Measurements from ENCODE around the gene SLC2A5.
"Not testable (repeated sequence)": the region's sequence is repeated elsewhere in the genome, so short reads cannot be mapped to it uniquely, and the experiment has no call there.

The SLC2A5 gene

GRCh38 chr1:9031484-9032259, 37.8 kb downstream of the SLC2A5 start:
- DNase-seq, result no peak

DNA sequence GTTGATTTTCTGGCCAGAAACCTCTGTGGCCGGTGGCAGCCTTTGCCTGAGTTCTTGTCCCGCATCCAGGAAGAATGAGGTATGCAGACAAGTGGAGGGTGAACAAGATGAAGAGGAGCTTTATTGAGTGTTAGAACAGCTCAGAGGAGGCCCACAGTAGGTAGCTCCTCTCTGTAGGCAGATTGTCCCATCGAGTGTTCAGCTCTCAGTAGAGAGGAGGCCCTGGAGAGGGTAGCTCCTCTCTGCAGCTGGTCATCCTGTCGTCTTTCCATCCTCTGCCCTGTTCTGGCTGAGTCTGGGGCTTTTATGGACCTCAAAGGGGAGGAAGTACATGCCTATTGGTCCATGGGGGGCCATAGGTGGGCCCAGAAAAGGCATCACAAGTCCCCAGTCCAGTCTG, 38.4 kb downstream of the SLC2A5 start:
- not testable (repeated sequence) for DNase-seq

DNA sequence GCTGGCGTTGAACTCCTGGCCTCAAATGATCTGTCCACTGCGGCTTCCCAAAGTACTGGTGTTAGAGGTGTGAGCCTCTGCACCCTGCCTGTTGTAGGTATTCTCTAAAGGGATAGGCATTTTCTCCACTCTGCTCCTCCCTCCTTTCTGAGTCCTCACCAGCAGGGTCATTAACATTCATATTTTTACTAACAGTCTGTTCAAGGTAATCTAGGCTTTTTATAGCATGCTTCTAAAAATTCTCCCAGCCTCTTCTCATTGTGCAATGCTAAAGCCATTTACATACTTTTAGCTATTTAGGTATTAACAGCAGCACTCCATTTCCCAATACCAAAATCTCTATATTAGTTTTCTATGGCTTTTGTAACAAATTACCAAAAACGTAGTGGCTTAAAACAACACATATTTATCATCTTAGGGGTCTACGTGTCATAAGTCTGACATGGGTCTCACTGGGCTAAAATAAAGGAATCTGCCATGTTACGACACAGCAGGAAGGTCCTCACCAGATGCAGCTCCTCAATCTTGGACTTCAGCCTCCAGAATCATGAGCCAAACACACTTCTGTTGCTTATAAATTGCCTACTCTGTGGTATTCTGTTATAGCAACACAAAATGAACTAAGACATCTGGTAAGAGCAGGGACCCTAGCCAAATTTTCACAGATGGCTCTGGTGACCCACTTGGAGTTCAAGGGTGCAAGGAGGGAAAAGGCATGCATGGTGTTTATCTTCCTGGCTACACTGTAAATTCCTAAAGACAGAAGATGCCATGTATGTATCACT, 40.3 kb downstream of the SLC2A5 start:
- no peak for DNase-seq

DNA sequence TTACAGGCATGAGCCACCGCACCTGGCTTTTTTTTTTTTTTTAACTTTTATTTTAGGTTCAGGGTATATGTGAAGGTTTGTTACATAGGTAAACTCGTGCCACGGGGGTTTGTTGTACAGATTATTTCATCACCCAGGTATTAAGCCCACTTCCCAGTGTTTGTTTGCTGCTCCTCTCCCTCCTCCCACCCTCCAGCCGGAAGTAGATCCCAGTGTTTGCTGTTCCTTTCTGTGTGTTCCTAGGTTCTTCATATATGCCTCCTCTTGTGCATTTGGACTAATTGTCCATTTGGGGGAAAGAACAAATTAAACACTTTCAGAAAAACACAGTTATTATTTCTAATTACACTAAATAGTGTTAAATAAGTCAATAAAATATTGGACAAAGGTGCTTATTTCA, 42.1 kb downstream of the SLC2A5 start:
- no peak for DNase-seq

GRCh38 chr1:9025449-9025848, 44.0 kb downstream of the SLC2A5 start:
- DNase-seq, result no peak

GRCh38 chr1:9024837-9025236, 44.6 kb downstream of the SLC2A5 start:
- DNase-seq, result no peak

DNA sequence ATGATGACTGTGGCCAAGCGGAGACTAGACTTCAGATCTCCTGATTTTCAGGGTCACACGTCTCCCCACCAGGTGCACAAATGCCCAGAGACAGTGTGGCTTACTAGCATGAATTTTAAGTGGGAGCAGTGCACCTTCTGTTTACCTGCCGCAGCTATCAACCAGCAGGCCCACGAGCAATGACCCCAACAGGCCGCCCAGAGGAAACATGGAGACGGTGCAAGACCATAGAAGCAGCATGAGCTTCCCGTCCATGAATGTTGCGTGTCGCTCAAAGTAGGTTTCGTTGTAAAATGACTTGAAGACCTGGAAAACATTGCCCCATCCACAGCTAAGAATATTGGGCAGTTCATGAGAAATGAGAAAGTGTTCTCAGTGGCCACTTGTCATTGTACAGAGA, 46.7 kb downstream of the SLC2A5 start:
- no peak for DNase-seq

DNA sequence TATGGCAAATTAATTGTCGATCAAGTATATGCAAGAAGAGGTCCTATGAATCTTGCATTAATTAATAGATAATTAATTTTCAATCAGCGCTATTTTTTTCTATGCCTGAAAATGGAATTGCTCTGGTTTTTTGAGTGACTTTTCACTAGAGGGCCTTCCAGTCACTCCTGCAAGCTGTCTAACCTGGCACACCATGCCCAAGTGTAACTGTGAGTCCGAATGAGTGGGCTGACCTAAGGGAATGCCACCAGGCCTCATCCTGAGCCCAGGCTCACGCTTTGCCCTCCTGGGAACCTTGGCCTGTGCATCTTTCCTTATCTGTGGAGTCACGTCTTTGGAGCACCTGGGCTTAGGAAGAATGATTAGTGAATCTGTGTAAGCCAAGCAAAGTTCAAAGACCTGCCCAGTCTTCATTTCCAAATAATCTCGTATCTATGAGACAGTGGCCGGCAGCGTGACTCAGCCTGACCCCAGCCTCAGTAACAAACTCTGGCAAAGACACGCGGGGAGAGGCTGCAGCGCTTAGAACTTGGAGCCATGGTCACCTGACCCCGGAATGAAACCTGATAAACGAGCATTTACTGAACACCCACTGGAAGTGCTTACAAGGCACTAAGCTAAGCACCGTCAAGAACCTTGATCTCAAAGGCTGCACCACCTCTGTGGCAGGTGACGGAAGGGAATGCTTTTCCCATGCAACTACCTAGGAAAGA, 47.3 kb downstream of the SLC2A5 start:
- not testable (repeated sequence) for DNase-seq

- DNase-seq, result no peak
Measured at GRCh38 chr1:9020305-9020704, 49.1 kb downstream of the SLC2A5 start.

- no peak for DNase-seq
Measured at GRCh38 chr1:9019896-9020295, 49.5 kb downstream of the SLC2A5 start.

DNA sequence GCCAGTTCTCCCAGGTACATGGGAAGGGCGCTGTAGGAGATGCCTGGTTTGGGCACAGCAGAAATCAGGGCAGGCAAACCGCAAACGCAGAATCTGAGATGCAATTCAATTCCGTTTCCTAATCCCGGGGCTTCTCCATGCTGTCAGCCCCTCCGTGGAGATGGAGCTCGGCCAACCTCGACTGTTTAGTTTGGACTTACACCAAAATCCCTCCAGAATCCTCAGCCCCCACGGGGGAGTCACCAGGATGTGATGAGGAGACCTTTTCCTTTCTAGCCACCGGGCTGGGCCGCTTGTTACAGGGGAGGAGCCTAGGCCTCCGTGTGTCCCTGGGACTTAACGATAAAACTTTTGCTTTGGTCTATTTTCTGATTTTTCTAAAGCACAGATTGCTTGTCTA, 51.1 kb downstream of the SLC2A5 start:
- DNase-seq, result no peak

GRCh38 chr1:9016455-9016854, 53.0 kb downstream of the SLC2A5 start:
- DNase-seq, result no peak

DNA sequence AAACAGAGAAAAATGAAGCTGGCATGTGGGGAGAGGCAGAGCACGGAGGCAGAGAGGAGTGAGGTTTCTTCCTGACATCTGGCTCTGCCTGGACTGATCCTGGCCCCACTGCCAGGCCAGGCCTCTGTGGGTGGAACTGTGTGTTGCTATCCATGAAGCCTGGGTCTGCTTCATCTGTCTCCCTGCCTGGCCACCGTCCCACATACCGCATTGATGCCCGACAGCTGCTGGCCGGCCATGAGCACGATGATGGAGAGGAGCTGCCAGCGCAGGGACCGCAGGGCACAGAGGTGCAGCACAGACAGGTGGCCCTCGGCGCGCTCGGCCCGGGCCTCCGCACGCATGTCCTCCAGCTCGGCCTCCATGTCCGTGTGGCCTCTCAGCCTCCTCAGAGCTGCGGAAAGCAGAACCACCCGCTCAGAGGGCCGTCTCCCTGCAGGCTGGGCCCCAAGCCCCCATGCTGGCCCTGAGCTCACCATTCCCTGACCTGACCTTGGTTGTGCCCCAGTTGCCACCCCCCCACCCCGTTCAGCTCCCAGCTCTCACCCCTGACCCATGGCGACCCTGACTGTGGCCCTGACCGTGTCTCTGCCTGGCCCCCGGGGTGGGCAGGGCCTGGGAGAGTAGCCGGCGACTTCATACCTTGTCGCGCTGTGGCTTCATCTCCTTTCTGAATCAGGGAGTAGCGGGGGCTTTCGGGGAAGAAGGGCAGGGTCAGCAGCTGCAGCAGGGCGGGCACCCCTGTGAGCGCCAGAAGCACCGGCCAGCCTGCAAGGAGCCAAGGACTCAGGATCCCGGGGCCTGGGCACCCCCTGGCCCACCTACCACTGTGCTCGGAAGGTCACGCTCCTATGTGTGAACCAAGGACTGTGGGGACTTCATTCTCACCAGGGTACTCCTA, 54.7 kb downstream of the SLC2A5 start:
- DNase-seq, result no peak

DNA sequence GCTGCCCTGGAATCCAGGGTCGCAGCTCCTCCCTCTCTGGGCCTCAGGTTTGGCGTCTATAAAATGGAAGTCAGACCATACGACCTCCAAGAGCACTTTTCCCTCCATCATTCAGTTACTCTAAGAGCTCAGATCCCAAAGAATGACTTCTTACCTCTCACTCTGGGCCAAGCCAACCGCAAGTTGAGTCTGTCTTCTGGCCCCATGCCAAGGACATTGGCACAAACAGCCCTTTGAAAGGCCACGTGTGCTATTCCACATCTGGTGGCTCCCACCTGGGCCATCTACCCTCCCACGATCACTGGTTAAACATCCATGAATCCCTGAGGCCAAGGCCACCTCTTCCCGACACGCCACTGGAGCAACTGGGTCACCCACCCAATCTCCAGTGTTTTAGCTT, 55.6 kb downstream of the SLC2A5 start:
- DNase-seq, result no peak

DNA sequence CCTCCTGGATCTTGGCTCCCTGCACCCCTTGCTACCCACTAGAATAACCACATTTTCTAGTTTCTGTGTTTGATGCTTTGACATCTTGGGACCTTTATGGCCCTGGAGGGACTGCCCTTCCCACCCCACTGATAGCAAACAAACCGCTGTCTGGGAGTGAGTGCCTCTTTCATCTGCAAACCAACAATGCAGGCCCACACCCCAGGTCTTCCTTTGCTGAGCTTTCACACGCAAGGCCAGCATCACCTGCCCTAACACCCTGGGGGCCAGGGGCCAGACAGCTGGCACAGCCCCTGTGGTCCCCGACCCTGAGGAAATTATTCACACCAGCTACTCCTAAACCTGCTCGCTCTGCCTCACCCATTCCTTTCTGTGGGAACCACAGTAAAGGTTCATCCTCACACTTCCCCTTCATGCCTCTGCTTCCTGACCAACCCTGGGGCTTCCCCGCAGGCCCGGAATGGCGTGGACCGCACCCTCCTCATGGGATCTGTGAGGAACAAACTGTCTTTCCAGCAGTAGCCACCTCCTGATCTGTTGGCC, 58.6 kb downstream of the SLC2A5 start:
- no peak for DNase-seq

DNA sequence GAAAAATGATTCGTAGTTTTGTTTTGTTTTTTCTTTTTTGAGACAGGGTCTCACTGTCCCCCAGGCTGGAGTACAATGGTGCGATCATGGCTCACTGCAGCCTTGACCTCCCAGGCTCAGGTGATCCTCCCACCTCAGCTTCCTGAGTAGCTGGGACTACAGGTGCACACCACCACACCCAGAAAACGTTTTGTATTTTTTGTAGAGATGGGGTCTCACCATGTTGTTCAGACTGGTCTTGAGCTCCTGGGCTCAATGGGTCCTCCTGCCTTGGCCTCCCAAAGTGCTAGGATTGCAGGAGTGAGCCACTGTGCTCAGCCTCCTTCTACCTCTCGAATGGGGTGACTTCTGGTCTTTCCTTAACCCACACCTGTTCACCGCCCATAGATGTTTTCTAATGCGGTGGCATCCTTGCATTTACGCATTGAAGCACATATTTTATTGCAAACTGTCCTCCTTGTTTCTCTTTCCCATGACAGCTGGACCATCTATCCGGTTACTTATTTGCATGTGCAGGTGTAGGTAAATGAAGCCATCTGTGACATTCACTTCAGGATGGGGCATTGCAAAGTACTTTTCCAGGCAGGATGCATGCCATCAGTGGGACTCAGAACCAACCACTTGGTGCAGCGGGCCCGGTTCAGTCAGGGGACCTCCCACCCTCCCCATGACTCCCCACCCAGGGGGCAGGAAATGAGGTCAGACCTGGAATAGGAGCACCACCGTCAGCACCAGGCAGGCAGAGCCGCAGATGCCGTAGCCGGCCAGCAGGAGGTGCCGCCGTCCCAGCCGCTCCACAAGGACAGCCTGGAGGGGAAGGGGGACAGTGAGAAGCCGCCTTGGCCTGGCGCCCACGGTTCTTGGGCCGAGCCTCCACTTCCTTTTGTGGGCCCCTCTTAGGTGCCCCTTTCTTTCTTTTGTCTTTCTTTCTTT, 59.7 kb downstream of the SLC2A5 start:
- DNase-seq, result peak; percentile 37

DNA sequence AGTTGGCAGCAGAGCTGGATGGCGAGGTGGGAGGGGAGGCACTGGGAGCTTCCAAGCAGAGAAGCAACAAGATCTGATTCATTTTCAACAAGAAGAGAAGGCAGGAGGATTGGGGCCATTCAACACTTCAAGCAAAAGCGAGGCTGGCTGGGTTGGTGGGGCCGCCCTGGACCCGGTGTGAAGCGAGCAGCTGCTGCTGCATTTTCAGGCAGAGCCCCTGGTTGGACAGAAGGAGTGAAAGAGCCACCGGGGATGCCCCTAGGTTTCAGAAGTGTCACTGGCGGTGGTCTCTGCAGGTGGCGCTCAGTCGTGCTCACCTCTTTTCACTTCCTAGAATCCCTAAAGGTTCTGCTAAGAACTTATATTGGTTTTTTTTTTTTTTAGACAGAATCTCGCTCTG, 61.2 kb downstream of the SLC2A5 start:
- no peak for DNase-seq

GRCh38 chr1:9006956-9007615, 62.3 kb downstream of the SLC2A5 start:
- DNase-seq, result no peak

DNA sequence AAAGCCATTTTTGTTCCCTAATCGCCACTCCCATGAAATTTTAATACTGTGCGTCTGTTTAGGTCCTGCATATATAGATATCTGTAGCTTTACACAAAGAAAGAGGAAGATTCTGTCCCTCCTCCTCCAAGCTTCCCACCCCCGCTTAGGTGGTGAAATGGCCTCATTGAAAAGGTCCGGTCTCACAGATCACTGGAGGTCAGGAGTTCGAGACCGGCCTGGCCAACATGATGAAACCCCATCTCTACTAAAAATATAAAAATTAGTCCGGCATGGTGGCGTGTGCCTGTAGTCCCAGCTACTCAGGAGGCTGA, 64.1 kb downstream of the SLC2A5 start:
- no peak for DNase-seq

- DNase-seq, result peak; percentile 72
Measured at GRCh38 chr1:9004700-9005394, 64.6 kb downstream of the SLC2A5 start.

Data from GDM1 (cell line).